ENCODE results near the gene HSPA4L.

GRCh38 chr4:127748957-127749356 lies 33.2 kb upstream of the HSPA4L start:
- no peak for TF ChIP-seq CTCF (IDR thresholded peaks at IDR 0.05)
- no peak for TF ChIP-seq POLR2A (IDR thresholded peaks at IDR 0.05)
